Measurements from ENCODE around the gene HLA-C.
"Not testable (repeated sequence)": the region's sequence is repeated elsewhere in the genome, so short reads cannot be mapped to it uniquely, and the experiment has no call there.

The HLA-C gene

GRCh38 chr6:31271641-31272357 is at the start of gene HLA-C:
Gene HLA-C (minus strand): TSS chr6:31272092. CDS start chr6:31272071, 21 bp downstream.
- peak; percentile 94 to 96 for DNase-seq

GRCh38 chr6:31321005-31321707 is 49.3 kb upstream of the HLA-C start:
- DNase-seq: no peak

GRCh38 chr6:31317036-31317435 is 45.1 kb upstream of the HLA-C start:
- DNase-seq: no peak

- no peak for DNase-seq
Measured at GRCh38 chr6:31309641-31310040, 37.7 kb upstream of the HLA-C start.

- no peak for DNase-seq
Measured at GRCh38 chr6:31308845-31309175, 36.9 kb upstream of the HLA-C start.

- DNase-seq: no peak
Measured at GRCh38 chr6:31308050-31308844, 36.4 kb upstream of the HLA-C start.

- DNase-seq: no peak
Measured at GRCh38 chr6:31307669-31308049, 35.8 kb upstream of the HLA-C start.

- no peak for DNase-seq
Measured at GRCh38 chr6:31305703-31306219, 33.9 kb upstream of the HLA-C start.

GRCh38 chr6:31304683-31305082 is 32.8 kb upstream of the HLA-C start:
- DNase-seq: no peak

GRCh38 chr6:31300797-31301196 is 28.9 kb upstream of the HLA-C start:
- no peak for DNase-seq

GRCh38 chr6:31299947-31300346 is 28.1 kb upstream of the HLA-C start:
- DNase-seq: no peak

GRCh38 chr6:31299511-31299910 is 27.6 kb upstream of the HLA-C start:
- no peak for DNase-seq

- DNase-seq: no peak
Measured at GRCh38 chr6:31294056-31294455, 22.2 kb upstream of the HLA-C start.

- DNase-seq: no peak
Measured at GRCh38 chr6:31293343-31293742, 21.5 kb upstream of the HLA-C start.

GRCh38 chr6:31289788-31290187 is 17.9 kb upstream of the HLA-C start:
- no peak for DNase-seq

GRCh38 chr6:31287619-31288018 is 15.7 kb upstream of the HLA-C start:
- DNase-seq: no peak

- no peak for DNase-seq
Measured at GRCh38 chr6:31285982-31286381, 14.1 kb upstream of the HLA-C start.

GRCh38 chr6:31285486-31285885 is 13.6 kb upstream of the HLA-C start:
- no peak for DNase-seq

- DNase-seq: not testable (repeated sequence)
Measured at GRCh38 chr6:31279647-31280046, 7.8 kb upstream of the HLA-C start.

GRCh38 chr6:31272836-31273626 is 1.1 kb upstream of the HLA-C start:
- DNase-seq: peak; percentile 35 to 39

GRCh38 chr6:31272436-31272835 is 544 bp upstream of the HLA-C start:
- DNase-seq: peak; percentile 34 to 35

- DNase-seq: peak; percentile 12 to 43
Measured at GRCh38 chr6:31270788-31271640, 878 bp downstream of the HLA-C start.
